ENCODE results near the gene MACO1.

DNA sequence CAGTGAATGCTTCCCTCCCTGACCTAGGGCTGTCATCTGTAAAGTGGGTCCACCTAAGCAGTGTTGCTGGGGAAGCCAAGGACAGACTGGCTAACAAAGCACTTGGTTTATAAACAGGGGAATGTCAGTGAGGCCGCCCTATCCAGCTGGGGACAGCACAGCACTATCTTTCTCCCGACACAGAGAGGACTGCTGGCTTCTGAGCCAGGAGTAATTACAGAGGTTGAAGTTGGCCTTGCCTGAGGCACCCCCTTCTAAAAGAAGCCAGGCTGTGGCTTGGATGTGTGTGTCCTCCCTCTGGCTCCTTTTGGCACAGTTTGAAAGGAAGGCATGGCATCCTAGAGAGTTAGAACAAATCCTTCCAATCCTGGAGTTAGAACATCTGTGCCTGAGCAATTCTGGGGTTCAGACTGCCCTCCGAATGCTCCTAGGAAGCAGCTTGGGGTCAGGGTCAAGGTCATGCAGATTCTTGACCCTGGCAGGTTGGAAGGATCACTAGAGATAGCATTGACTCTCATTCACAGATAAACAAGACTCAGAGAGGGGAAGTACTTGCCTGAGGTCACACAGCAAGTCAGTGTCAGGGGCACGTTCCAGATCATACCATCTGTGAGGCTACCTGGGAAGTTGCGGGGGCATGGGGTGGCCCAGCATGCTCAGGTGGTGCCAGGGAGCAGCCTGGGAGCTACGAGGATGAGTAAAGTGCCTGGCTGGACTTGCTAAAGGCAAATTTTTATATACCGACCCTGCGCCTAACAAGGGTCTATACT is 111.4 kb downstream of the MACO1 start:
- TF ChIP-seq POLR2A (IDR thresholded peaks at IDR 0.05) (no peak), POLR2AphosphoS5 (IDR thresholded peaks at IDR 0.05) (no peak)
- TF ChIP-seq, protein P1, sequence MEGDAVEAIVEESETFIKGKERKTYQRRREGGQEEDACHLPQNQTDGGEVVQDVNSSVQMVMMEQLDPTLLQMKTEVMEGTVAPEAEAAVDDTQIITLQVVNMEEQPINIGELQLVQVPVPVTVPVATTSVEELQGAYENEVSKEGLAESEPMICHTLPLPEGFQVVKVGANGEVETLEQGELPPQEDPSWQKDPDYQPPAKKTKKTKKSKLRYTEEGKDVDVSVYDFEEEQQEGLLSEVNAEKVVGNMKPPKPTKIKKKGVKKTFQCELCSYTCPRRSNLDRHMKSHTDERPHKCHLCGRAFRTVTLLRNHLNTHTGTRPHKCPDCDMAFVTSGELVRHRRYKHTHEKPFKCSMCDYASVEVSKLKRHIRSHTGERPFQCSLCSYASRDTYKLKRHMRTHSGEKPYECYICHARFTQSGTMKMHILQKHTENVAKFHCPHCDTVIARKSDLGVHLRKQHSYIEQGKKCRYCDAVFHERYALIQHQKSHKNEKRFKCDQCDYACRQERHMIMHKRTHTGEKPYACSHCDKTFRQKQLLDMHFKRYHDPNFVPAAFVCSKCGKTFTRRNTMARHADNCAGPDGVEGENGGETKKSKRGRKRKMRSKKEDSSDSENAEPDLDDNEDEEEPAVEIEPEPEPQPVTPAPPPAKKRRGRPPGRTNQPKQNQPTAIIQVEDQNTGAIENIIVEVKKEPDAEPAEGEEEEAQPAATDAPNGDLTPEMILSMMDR (IDR thresholded peaks at IDR 0.05 in 8 of 11, conservative IDR thresholded peaks at IDR 0.05 in 3 of 11) = no peak
